GM12874 (cell line): ENCODE measurements around the gene CHD3.

Source experiments
- TF ChIP-seq, protein P1 (sequence below): IDR thresholded peaks from 2 replicates; pipeline ENCODE4 v1.5.1; 2011; ENCODE audit warnings: low read depth, mild to moderate bottlenecking, control low read depth, low read length, moderate library complexity; ENCODE audit not compliant: insufficient read depth

The CHD3 gene

DNA sequence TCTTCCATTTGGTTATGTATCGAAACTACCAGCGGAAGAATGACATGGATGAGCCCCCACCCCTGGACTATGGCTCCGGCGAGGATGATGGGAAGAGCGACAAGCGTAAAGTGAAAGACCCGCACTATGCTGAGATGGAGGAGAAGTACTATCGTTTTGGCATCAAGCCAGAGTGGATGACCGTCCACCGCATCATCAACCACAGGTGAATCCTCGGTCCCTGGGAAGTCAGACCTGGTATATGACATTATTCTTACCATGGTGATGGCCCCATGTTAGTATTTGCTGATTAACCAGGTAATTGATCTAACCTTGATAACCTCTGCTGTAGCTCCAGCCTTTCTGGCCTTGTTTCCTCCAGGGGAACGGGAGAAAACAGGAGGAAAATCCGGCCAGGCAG, 8.5 kb downstream of the CHD3 start:
- TF ChIP-seq, protein P1, sequence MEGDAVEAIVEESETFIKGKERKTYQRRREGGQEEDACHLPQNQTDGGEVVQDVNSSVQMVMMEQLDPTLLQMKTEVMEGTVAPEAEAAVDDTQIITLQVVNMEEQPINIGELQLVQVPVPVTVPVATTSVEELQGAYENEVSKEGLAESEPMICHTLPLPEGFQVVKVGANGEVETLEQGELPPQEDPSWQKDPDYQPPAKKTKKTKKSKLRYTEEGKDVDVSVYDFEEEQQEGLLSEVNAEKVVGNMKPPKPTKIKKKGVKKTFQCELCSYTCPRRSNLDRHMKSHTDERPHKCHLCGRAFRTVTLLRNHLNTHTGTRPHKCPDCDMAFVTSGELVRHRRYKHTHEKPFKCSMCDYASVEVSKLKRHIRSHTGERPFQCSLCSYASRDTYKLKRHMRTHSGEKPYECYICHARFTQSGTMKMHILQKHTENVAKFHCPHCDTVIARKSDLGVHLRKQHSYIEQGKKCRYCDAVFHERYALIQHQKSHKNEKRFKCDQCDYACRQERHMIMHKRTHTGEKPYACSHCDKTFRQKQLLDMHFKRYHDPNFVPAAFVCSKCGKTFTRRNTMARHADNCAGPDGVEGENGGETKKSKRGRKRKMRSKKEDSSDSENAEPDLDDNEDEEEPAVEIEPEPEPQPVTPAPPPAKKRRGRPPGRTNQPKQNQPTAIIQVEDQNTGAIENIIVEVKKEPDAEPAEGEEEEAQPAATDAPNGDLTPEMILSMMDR: no peak

DNA sequence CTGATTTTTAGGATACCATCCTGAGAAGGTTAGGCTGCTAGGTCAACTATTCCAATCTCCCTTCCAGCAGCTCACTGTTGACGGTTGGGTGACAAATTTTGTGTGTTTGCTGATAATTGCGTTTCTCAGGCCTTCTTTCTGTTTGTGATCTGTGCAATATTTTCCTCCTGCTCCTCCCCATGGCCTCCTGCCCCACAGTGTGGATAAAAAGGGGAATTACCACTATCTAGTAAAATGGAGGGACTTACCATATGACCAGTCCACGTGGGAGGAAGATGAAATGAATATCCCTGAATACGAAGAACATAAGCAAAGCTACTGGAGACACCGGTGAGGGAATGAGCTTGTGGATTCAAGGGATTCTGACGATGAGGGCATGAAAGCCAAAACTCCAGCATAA, 9.2 kb downstream of the CHD3 start:
- TF ChIP-seq, protein P1: no peak

DNA sequence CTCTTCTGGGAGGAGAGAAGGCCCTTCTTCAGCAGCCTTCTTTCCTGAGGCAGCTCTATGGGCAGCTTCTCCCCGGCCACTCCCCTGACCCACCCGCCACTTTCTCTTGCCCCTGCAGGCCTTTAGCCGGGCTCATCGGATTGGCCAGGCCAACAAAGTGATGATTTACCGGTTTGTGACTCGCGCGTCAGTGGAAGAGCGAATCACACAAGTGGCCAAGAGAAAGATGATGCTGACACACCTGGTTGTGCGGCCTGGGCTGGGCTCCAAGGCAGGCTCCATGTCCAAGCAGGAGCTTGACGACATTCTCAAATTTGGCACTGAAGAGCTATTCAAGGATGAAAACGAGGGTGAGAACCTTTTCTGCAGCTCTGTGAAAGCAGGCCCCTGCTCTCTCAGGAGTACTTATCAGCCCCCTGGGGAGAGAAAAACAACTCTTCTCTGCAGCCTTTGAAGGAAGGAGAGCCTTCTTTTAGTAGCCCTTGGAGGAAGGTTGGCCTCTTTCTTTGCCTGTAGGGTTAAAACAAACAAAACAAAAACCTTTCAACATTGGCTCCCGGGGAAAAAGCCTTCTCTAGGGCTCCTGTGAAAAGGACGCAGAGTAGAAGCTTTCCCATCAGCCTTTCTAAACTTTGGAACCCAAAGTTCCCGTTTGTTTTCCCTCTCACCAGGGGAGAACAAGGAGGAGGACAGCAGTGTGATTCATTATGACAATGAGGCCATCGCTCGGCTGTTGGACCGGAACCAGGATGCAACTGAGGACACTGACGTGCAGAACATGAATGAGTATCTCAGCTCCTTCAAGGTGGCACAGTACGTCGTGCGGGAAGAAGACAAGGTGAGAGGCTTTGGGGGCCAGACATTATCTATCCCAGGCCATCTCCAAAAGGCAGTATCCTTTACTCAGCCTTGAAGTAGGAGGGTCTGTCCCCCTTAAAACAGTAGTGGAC, 14.8 kb downstream of the CHD3 start:
- TF ChIP-seq, protein P1: no peak

DNA sequence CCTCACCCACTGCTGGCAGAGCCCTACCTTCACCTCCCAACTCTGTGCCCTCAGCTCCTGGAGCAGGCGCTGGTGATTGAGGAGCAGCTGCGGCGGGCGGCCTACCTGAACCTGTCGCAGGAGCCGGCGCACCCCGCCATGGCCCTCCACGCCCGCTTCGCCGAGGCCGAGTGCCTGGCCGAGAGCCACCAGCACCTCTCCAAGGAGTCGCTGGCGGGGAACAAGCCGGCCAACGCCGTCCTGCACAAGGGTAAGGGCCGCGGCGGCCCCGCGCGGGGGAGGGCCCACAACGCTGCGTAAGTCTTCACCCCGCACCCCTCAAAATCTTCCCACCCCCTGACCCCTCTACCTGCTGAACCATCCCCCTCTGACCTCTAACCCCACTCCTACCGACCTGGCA, 20.5 kb downstream of the CHD3 start:
- TF ChIP-seq, protein P1: no peak

DNA sequence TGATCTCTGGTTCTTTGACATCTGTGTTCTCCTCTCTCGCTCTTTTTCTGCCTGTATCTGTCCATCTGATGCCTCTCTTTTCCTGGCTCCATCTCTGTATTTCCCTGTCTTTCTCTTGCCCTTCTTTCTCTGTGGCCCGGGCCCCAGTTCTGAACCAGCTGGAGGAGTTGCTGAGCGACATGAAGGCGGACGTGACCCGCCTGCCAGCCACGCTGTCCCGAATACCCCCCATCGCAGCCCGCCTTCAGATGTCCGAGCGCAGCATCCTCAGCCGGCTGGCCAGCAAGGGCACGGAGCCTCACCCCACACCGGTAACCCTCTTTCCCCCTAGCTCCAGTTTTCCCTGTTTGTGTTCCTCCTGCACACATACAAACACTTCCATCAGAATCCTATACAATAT, 21.7 kb downstream of the CHD3 start:
- TF ChIP-seq, protein P1: no peak

DNA sequence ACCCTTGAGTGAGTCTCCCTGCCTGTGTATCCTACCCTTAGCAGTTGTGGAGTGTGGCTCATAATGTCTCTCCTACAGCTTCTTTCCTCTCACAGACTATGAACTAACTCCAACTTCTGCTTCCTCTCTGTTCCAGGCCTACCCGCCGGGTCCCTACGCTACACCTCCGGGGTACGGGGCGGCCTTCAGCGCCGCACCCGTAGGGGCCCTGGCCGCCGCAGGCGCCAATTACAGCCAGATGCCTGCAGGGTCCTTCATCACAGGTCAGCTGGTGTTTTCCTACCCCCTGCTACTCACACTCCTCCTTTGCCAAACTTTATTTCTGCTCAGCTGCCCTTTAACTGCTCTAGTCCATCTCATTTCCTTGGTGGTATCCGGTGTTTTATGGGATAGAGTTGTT, 22.1 kb downstream of the CHD3 start:
- TF ChIP-seq, protein P1: no peak

DNA sequence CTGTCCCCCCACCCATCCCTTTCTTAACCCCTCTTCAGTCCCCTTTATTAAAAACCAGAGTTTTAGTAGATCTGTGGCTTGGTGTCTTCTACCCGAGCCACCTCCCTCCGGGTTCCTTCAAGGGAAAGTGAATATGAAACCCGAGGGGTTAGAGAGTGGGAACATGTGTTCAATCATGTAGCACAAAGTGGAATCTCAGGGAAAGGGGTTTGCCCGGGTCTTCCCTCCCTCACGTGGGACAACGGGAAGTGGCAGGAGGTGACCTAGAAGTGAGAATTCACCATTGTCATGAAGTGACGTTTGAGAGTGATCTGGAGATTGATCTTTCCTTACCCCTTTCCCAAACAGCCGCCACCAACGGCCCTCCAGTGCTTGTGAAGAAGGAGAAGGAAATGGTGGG, 22.5 kb downstream of the CHD3 start:
- TF ChIP-seq, protein P1: no peak
